HG02840 (cell line): ENCODE results near the gene MPPED1.

Experiments used
- ATAC-seq: cut with Tn5 transposase; IDR thresholded peaks from one replicate; pipeline ENCODE4 v1.9.1; 2021; ENCODE audit warnings: mild to moderate bottlenecking, moderate library complexity, moderate number of reproducible peaks; ENCODE audit not compliant: unreplicated experiment, low FRiP score

The MPPED1 gene

DNA sequence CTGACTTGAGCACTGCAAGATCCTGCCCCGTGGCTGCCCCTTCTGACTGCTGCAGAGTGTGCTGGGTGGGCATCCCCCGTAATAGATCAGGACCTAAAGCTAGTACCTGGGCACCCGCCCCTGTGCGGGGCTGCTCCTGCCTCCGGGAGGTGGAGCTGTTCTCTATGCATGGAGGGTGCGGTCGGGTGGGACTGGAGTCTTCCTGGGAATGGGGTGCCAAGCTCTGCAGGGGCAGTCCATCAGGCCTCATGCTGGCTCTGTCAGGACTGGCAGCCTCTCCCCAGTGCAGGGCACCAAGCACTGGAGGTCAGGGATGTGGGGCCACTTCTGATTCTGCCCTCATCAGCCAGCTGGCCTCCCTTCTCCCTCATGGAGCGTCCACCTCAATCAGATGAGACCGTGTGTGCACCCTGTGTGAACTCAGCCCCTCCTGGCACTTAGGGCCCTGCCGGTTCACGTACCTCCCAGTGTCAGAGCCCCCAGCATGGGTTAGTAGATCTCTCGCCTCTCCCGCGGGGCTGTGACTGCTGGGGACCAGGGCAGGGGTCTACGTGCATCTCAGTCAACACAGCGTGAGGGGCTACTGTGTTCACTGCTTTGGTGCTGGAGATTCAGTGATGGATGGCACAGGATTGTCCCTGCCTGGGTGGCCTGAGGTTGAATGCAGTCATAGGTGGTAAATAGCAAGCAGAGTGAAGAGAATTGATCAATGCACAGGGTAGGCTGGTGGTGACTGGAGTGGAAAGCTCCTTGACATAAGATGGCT, 30.8 kb downstream of the MPPED1 start:
- ATAC-seq: no peak

DNA sequence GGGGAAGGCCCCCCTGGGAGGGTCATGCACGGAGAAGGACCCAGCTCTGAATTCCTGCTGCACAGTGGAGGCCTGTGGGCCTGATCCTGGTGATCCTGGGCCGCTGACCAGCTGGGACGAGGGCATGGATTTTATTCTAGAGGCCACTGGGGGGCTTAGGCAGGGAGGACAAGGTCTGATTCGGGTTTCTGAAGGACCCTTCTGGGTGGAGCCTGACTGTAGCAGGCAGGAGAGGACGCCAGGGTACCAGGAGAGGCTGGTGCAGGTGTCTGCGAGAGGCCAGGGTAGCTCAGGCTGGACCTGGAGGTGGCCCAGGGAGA, 31.3 kb downstream of the MPPED1 start:
- no peak for ATAC-seq

DNA sequence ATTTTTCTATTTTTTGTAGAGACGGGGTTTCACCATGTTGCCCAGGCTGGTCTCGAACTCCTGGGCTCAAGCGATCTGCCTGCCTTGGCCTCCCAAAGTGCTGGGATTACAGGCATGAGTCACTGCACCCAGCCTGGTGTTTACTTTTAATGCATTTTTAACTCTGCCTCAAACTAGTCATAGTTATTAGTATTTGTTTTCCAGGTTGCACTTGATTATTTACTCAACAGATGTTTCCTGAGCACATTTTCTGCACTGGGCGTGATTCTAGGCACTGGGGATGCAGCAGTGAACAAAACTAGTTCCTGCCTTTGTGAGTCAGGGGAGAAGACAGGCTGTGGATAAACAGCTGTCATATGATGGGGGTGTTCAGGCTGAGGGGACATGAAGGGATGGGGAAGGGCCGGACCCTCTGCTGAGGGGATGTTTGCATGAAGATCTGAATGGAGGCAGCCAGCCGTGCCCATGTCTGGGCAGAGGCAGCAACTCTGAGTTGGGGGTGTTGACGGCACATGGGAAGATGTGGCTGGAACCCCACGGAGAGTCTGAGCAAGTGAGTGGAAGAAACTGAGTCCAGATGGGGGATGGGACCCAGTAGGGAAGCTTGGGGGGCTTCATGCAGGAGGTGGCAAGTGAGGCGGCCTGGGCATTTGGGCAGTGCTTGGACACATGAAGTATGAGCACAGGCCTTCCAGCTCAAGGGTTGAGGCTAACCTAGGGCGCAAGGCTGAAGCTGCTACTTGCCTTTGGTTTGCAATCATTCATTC, 34.4 kb downstream of the MPPED1 start:
- no peak for ATAC-seq

DNA sequence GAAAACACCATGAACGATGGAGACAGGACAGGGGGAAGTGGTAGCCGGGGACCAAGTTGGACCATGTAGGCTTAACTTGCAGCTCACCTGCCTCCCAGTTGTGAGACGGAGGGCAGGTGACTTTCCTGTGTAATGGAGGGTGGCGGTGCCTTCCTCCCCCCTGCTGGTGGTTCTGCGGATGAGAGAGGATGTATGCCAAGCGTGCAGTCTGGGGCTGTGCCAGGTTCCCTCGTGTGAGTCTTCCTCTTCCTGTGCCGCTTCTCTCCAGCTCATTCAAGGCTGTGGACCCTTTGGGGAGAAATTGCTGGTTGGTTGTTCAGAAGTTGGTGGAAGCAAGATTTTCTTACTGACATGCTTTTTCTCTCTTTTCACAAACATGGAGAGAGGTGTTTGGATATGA, 35.1 kb downstream of the MPPED1 start:
- no peak for ATAC-seq

DNA sequence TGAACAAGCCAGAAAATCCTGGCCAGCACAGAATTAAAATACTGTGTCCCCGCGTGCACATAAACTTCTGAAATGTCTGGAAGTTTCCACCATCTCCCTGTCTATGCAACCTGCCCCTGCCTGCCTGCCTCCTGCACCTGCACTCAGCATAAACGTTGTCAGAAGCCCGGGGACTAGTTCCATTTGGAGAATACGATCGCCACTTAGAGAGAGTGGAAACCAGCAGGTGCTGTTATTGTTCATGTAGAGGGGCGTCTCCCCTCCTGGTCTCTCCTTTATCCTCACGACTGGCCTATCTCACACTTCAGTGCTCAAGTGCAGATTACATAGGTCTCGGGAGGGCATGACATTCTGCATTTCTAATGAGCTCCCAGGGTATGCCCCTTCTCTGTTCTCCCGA, 35.6 kb downstream of the MPPED1 start:
- no peak for ATAC-seq

DNA sequence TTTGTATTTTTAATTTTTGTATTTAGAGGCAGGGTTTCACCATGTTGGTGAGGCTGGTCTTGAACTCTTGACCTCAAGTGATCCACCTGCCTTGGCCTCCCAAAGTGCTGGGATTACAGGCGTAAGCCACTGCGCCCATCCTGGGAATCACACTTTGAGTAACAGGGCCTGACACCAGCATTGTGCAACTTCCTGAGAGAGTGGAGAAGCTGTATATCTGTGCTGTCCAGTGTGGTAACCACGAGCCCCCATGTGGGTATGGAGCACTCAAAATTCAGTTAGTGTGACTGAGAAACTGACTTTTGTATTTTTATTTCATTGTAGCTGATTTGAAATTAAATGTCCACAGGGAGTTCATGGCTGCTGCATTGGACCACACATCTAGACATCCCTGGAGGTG, 36.2 kb downstream of the MPPED1 start:
- ATAC-seq: no peak

DNA sequence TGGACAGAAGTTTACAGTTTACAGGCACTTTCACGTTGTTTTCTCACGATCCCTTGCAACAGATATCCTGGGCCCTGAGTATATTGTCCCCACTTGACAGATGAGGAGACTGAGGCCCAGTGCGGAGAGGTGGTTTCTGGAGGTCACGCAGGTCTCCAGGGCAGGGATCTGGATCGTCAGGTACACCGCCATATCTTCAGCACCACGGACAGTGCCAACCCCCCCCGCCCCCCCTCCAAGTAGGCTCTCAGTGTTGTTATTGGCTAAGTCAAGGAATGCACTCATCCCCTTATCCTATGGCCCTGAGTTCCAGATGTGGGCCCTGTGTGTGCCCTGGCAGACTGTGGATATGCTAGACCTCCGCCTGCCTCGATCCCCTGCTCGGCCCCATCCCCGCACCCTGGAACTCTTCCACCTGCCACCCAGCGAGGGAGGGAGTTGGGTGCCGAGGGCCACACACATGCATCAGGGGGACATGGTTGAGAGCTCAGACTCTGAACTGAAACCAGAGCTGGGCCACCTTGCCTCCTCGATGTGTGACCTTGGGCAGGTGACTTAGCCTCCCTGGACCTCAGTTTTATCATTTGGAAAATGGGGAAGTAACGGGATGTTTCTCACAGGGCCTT, 37.5 kb downstream of the MPPED1 start:
- no peak for ATAC-seq

DNA sequence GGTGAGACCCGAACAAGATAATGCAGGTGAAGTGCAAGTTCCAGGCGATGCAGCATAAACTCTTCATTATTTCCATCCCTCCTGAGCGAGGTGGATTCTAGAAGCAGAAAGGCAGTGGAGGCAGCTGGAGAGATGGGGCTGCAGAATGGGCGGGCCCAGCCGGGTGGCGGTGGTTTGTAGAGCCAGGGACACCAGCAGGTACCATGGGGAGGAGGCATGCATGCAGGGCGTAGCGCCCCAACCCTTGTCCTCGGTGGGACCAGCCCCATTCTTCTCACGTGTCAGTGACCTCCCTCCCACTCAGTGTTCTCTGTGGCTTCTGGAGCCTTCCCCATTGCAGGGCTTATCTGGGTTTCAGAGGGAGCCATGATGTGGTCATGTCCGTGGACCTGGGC, 38.0 kb downstream of the MPPED1 start:
- no peak for ATAC-seq

DNA sequence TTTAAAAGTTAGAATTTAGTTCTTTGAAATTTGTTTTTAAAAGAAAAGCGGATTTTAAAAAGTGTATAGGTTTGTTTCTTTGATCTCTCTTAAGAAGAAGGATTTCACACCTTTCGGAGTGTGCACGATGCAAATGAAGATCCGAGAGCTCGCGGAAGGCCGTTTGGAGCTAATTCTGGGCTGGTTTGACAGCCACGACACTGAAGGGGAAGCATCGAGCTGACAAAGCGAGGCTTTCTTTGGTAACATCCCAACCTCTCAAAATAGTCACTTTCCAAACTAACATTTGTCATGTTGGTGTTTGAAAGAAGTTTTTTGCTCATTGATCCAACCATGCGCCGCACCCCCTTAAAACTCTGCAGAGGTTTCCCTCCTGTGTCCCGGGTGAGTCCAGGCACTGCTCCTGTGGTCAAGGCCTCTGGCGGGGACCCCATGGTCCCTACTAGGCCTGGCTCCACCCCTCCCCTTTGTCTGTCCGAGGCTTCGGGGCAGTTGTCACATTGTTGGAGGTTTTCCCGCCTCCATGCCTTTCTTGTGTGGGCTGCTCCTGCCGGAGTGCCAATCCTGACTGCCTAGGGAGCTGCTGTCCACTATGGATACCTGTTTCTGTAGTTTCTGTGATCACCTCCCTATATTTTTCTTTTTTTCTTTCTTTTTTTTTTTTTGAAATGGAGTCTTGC, 39.7 kb downstream of the MPPED1 start:
- no peak for ATAC-seq

DNA sequence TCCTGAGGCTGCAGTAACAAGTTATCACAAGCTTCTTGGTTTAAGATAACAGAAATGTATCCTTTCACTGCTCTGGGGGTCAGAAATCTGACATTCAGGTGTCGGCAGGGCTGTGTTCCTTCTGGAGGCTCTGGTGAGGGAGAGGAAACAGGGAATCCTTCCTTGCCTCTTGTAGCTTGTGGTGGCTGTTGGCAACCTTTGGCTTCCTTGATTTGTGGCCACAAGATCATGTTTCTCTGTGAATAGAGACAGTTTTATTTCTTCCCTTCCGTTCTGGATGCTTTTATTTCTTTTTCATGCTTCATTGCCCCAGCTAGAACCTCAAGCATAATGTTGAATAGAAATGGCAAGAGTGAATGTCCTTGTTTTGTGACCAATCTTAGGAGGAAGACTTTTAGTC, 44.0 kb downstream of the MPPED1 start:
- no peak for ATAC-seq

DNA sequence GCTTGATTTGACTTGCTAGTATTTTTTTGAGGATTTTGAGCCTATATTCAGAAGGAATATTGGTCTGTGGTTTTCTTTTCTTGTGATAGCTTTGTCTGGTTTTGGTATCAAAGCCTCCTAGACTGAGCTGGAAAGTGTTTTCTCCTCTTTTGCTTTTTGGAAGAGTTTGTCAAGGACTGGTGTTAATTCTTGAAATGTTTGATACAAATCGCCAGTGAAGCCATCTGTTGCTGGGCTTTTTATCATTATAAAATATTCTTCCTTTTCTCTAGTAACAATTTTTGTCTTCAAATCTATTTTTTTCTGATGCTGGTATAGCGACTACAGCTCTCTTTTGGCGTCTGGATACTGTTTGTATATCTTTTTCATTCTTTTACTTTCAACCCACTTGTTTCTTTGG, 45.2 kb downstream of the MPPED1 start:
- ATAC-seq: no peak

DNA sequence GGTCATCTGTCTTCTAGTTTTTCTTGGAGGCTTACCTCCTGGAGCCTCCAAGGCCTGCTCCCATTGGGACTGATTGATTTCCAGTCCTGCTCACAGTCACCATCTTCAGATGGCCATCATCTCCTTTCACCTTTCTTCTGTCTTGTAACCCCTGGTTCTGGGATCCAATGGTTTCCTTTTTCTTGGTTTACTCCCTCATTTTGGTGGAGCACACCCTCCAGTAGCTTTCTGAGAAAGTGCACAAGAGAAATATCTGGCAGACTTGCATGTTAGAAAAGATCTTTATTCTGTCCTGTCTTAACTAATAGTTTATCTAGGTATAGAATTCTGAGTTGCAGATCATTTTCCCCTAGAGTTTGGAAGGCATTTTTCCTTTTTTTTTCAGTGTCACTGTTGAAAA, 50.9 kb downstream of the MPPED1 start:
- no peak for ATAC-seq

DNA sequence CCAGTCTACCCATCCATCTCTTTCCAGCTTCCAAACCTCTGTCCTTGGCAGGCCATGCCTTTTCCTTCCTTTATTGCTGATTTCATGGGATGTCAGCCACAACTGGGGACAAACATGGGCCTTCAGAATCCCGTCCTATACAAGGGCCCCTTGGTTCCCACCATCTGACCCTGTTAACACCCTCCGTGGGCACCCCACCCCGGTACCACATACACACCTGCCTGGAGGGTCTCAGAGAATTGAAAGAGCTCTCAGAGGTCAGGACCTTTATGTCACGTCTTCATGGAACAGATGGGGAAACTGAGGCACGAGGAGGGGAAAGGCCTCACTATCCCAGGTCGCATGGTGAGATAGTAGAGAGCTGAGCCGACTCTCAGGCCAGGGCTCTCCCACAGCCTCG, 53.0 kb downstream of the MPPED1 start:
- no peak for ATAC-seq

DNA sequence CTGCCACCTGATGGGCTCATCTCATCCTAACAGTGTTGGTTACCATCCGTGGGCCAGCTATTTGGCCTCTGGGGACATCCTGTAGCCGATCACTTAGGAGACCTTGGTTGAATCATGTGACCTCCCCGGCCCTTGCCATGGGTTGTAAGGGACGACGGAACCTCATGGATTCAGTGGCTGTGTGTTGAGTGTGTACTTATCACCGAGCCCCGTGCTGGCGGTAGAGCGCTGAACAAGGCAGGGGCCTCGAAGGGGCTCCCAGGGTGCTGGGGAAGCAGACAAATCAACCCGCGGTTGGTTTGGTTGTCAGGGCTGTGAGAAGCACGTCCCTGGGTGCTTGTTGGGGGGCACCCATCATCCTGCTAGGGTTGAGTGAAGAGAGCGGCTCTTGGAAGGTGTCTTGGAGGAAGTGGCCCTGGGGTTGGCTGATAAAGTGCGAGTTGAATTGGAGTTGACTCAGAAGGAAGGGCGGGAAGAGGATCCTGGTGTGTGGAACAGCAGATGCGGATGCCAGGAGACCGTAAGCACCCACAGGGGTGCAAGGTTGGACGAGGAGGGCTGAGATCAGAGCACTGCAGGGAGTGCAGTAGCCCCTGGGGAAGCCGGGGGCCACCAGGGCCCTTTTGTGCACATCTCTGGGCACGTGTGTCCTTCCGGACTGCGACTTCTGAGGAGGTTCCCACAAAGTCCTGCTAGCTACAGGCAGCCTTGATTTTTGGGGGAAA, 53.6 kb downstream of the MPPED1 start:
- ATAC-seq: no peak

DNA sequence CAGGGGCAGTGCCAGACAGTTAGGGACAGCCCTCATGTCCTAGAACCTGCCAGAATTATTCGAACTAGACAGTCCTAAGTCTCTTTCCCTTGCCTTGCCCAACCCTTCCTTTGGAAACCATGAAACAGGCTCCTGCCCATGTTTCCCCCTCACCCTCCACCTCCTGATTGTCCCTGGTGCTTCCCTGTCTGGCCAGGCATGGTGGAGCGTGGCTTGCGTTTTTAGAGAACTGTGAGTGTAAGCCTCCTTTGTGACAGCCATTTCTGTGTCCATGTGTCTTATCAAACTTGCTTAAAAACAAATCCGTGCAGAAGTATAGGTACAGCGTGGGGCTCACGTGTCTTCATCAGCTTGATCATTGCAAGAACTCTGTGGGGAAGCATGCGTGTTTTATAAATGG, 54.9 kb downstream of the MPPED1 start:
- no peak for ATAC-seq

DNA sequence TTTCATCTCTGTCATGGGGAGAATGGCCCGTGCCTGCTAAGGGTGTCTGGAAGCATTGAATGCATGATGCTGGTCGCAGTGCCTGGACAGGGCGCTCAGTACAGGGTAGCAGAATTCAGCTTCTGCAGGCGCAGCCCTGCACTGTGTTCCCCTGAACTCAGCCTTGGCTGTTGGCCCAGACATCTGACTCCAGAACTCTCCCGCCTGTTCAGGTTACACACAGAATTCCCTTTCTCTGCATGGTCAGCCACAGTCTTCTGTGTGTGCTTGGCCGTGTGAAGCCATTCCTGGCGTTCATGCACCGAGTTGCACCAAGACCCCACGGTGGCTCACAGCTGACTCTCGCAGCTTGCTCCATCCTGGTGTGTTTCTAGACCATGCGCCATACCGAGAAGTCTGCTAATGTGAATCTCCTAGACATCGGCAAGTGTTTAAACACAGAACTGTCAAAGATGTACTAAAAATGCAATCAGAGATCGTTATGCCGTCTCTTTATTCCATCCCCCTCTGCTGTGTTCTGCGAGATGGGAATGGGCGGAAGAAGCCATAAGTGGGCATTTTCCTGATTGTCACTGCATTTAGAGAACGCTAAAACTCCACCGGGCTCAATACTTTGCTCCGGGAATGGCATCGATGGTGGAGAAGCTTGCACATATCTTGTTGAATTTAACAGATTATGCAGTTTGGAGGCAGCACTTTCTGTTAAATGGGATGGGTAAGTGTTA, 55.6 kb downstream of the MPPED1 start:
- no peak for ATAC-seq

DNA sequence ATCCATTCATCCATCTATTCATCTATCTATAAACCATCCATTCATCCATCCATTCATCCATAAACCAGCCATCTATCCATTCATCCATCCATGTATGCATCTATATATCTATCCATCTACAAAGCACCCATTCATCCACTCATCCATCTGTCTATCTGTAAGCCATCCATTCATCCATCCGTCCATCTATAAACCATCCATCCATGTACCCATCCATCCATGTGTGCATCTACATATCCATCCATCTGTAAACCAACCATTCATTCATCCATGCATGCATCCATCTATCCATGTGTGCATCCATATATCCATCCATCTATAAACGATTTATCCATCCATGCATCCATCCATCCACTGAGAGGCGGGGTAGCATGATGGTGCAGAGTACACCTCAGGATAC, 58.4 kb downstream of the MPPED1 start:
- ATAC-seq: no peak

DNA sequence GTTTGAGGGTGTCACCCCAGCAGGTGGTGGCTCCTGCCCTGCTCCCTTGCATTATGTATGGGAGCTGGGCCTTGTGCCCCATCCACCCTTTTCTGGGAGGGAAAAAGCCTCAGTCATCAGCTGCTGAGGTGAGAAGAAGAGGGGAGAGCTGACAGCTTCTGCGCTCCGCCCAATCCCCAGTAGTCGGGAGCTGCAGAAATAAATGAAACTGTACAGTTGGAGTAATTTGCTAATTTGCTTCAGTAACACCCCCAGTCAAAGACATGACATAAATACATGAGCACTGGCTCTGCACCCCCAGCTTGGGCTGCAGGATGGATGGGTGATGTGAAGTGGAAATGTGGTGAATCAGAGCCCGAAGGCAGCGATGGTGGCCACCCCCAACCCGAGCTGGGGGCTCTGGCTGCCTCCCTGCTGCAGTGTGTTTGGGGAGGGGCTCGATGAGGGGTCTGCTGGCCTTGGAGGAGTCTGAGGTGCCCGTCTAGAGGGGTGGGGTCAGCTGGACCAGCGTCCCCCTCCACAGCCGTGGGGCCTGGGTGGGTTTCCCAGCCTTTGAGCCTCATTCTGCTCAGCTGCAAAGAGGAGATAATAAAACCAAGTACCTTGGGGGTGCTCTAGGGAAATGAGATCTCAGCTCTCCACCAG, 59.2 kb downstream of the MPPED1 start:
- ATAC-seq: no peak

DNA sequence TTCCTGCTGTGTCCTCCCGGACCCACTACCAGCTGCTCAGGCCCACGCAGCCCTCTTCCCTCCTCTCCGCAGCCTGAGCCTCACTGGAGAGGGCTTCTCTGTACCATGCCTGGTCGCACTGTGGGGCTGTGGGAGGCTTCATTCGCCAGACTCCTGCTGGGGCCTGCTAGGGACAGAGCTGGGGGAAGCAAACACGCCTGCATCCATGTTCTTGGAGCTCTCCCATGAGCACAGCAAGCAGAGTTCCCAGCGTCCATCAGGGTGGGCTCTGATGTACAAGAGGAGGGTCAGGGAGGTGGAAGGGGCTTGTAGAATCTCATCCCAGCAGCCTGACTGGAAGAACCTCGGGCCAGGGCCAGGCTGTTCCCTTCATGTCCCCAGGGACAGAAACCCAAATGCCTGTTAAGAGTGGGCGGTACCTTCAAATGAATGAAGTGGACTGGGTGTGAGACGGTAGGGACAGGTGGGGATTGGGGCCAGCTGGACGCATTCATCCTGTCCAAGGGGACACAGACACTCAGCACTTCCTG, 59.9 kb downstream of the MPPED1 start:
- ATAC-seq: no peak
